Stimulated activated CD8-positive, alpha-beta memory T cell treated with anti-CD3 and anti-CD28 coated beads, Interleukin-4, amount 100 ng/mL, for 1 hour (primary cell): ENCODE data around the gene GLB1L.
"Not testable (repeated sequence)": the region's sequence is repeated elsewhere in the genome, so short reads cannot be mapped to it uniquely, and the experiment has no call there.

Experiments
- DNase-seq, 2 donors: peaks; one replicate each; pipeline ENCODE4 v3.0.0-alpha.2; 2020; ENCODE audit warnings: low read depth in 2 of 2, low spot score in 1 of 2

GLB1L gene

GRCh38 chr2:219245148-219245898 lies at the start of gene GLB1L, which contains the start of gene STK16:
Gene GLB1L (minus strand): TSS chr2:219245444. CDS start chr2:219243573, 1,871 bp downstream.
Gene STK16 (plus strand): TSS chr2:219245479. CDS start chr2:219246000, 521 bp downstream.
- peak; percentile 77 to 84 for DNase-seq

GRCh38 chr2:219294356-219295351 lies 49.4 kb upstream of the GLB1L start:
- peak; percentile 64 to 78 for DNase-seq

- no peak for DNase-seq
These were observed 48.5 kb upstream of the GLB1L start for GRCh38 chr2:219293736-219294231.

GRCh38 chr2:219292616-219293015 lies 47.4 kb upstream of the GLB1L start:
- DNase-seq: no peak

GRCh38 chr2:219291910-219292490 lies 46.8 kb upstream of the GLB1L start:
- no peak for DNase-seq

- DNase-seq: no peak
These were observed 46.1 kb upstream of the GLB1L start for GRCh38 chr2:219291394-219291793.

- no peak for DNase-seq
These were observed 45.3 kb upstream of the GLB1L start for GRCh38 chr2:219290381-219291171.

GRCh38 chr2:219289537-219290361 lies 44.5 kb upstream of the GLB1L start:
- no peak for DNase-seq

GRCh38 chr2:219289195-219289536 lies 43.9 kb upstream of the GLB1L start:
- no peak for DNase-seq

- DNase-seq: no peak
These were observed 42.5 kb upstream of the GLB1L start for GRCh38 chr2:219287580-219288265.

- not testable (repeated sequence) for DNase-seq
These were observed 41.8 kb upstream of the GLB1L start for GRCh38 chr2:219287116-219287440.

GRCh38 chr2:219286436-219287115 lies 41.3 kb upstream of the GLB1L start:
- DNase-seq: no peak

- DNase-seq: no peak
These were observed 40.7 kb upstream of the GLB1L start for GRCh38 chr2:219285894-219286425.

- no peak for DNase-seq
These were observed 40.1 kb upstream of the GLB1L start for GRCh38 chr2:219285373-219285735.

- no peak for DNase-seq
These were observed 39.5 kb upstream of the GLB1L start for GRCh38 chr2:219284501-219285372.

GRCh38 chr2:219282943-219283581 lies 37.8 kb upstream of the GLB1L start:
- no peak for DNase-seq

- no peak for DNase-seq
These were observed 37.1 kb upstream of the GLB1L start for GRCh38 chr2:219282375-219282774.
